A673 (cell line): Measurements from ENCODE around the gene GSTA1. TPM values are rescaled to one million over a fixed set of nuclear protein-coding genes. Genes with fewer than 3 reads are reported as not detected.
A peak's percentile ranks its signal among the peaks of the same experiment; 100 is the strongest.
"Not testable (repeated sequence)": the region's sequence is repeated elsewhere in the genome, so short reads cannot be mapped to it uniquely, and the experiment has no call there.

Source experiments
- BruUV-seq: library from RNA; stranded (reverse); fragments of 400-500 nt; replicated peaks from 2 replicates; lab custom pipeline; 2021; lab: Mats Ljungman, UMichigan
- CTCF ChIA-PET: fragments of 300-600 bp; sonication (Branson Sonifier 250); formaldehyde crosslinking; loops from one replicate; lab custom pipeline; 2022; ENCODE audit warnings: antibody characterized with exemption; lab: Charles Lee
- POLR2A ChIA-PET: fragments of 300-600 bp; sonication (Branson Sonifier 250); formaldehyde crosslinking; loops from one replicate; lab custom pipeline; 2022; ENCODE audit warnings: antibody characterized with exemption; ENCODE audit not compliant: low non-redundant PET; lab: Charles Lee
- DNase-seq: peaks from one replicate; pipeline ENCODE4 v3.0.0-alpha.2; 2015; ENCODE audit warnings: low spot score
- H3K27ac ChIP-seq: fragments of 200-600 bp; sonication (generic); 2 replicates; pipeline ENCODE4 v1.5.1; 2016; ENCODE audit warnings: mixed run types, low read depth, mild to moderate bottlenecking, mixed read lengths, antibody characterized with exemption, low read length; ENCODE audit not compliant: poor library complexity, severe bottlenecking
- H3K27me3 ChIP-seq: fragments of 200-600 bp; sonication (generic); replicated peaks from 2 replicates; pipeline ENCODE4 v1.6.1; 2017; ENCODE audit warnings: mixed run types, low read depth, mild to moderate bottlenecking, mixed read lengths, antibody characterized with exemption, low read length; ENCODE audit not compliant: insufficient read depth, poor library complexity
- H3K36me3 ChIP-seq: fragments of 200-600 bp; sonication (generic); 2 replicates; pipeline ENCODE4 v1.6.1; 2016; ENCODE audit warnings: mixed run types, mild to moderate bottlenecking, mixed read lengths, antibody characterized with exemption, low read length; ENCODE audit not compliant: insufficient read depth, poor library complexity, severe bottlenecking
- H3K4me1 ChIP-seq: fragments of 200-600 bp; sonication (generic); 2 replicates; pipeline ENCODE4 v1.6.1; 2017; ENCODE audit warnings: mixed run types, mild to moderate bottlenecking, mixed read lengths, antibody characterized with exemption, low read length; ENCODE audit not compliant: insufficient read depth, poor library complexity, severe bottlenecking
- H3K4me3 ChIP-seq: fragments of 200-600 bp; sonication (generic); 2 replicates; pipeline ENCODE4 v1.5.1; 2016; ENCODE audit warnings: low read depth, mixed run types, mild to moderate bottlenecking, mixed read lengths, low read length; ENCODE audit not compliant: poor library complexity, severe bottlenecking
- H3K9me3 ChIP-seq: fragments of 200-600 bp; sonication (generic); 2 replicates; pipeline ENCODE4 v1.6.1; 2016; ENCODE audit warnings: mixed run types, low read depth, mild to moderate bottlenecking, mixed read lengths, antibody characterized with exemption, low read length; ENCODE audit not compliant: poor library complexity, severe bottlenecking
- CTCF ChIP-seq: fragments of 300-800, 200-600 bp; sonication (generic); conservative IDR thresholded peaks from 2 replicates; pipeline ENCODE4 v1.5.1; 2017; ENCODE audit warnings: low read depth, mild to moderate bottlenecking, antibody characterized with exemption, low read length, moderate library complexity, mixed read lengths
- EZH2 ChIP-seq: fragments of 200-600 bp; sonication (generic); IDR thresholded peaks from 2 replicates; pipeline ENCODE4 v1.6.1; 2017; ENCODE audit warnings: borderline replicate concordance, low read depth, mild to moderate bottlenecking, mixed read lengths, antibody characterized with exemption, low read length; ENCODE audit not compliant: poor library complexity, severe bottlenecking
- intact Hi-C: fragments of 100-400 bp; cut with micrococcal nuclease; formaldehyde crosslinking; loops from one replicate; pipeline ENCODE4 v1.10.0; 2022; ENCODE audit not compliant: unreplicated experiment
- total RNA-seq: library from RNA; stranded (reverse); gene quantifications from 2 replicates; pipeline ENCODE4 v1.2.3, GENCODE V29; 2021

Gene GSTA1
- total RNA-seq, 1 experiment from 2014 or later: not detected

DNA sequence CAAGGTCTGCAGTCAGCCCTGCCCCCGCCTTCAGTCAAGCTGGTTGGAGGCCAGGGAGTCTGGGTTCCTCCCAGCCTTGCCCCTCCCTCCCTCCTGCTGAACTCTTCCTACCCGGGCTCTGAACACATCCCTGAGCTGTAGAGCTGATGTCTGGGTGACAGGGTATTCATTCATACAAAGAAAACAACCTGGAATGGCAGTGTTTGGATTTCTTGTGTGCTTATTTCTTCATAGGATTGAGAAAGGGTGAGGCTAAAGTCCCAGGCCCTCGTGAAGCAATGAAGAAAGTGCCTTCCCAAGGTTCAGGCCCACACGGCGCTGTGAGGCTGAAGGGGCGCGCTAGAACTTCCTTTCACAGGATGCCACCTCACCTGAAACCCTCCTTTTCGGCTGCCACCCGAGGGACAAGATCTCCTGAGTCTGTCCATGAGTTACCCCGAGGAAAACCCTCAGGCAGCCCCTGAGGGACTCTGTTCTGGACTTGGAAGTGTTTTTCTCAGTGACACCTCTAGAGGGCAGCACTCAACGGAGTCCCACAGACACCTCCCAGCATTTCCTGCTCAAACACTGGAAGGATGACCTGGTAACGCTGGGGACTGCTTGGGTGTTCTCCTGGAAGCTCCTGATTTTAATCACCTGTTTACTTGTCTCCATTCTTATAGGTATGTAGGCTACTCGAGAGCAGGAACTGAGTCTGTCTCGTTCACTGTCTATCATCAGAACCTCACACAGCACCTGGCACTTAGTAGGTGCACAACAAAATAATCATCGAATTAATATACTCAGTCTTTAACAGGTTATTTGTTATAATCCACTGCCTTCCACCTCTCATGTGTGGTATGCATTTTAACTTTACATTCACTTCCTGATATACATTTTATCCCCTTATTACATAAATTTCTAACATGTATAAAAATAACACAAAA lies 11.8 kb upstream of the GSTA1 start:
- DNase-seq: peak; percentile 72

DNA sequence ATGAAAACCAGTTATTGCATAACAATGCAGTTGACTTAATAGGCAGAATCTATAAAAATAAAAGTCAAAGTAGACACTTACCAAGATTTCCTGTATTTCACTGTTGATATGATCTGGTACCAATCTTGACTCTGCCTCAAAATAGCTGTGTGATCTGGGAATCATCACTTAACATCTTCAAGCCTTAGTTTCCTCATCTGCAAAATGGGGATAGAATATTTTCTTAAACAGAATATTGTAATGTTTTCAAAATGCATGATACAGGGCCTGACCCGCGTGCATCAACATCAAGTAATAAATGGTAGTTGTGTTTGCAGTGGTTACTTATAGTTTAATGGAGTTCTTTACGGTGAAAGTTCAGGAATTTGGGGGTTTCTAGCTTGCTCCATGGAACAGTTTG lies 10.9 kb upstream of the GSTA1 start:
- H3K27ac ChIP-seq, BruUV-seq, CTCF ChIA-PET, H3K9me3 ChIP-seq, H3K36me3 ChIP-seq, H3K4me1 ChIP-seq, H3K4me3 ChIP-seq, H3K27me3 ChIP-seq, DNase-seq, POLR2A ChIA-PET, intact Hi-C loops: not testable (repeated sequence)

More for the DNA sequence above, 11.8 kb upstream of the GSTA1 start:
- TF ChIP-seq EZH2: no peak
- TF ChIP-seq CTCF: peak; percentile 79
- CTCF ChIA-PET: no interaction called here
- intact Hi-C loops: no loop called here
- Histone ChIP-seq H3K9me3 (no peaks in the 10 kb centered on the region), H3K4me1 (no peaks in the 10 kb centered on the region), H3K4me3 (no peak overlapping the region), H3K36me3 (no peaks in the 10 kb centered on the region), H3K27ac (no peak overlapping the region), H3K27me3 (no peaks in the 10 kb centered on the region)
- BruUV-seq: no TSS peak
- POLR2A ChIA-PET: no interaction called here

DNA sequence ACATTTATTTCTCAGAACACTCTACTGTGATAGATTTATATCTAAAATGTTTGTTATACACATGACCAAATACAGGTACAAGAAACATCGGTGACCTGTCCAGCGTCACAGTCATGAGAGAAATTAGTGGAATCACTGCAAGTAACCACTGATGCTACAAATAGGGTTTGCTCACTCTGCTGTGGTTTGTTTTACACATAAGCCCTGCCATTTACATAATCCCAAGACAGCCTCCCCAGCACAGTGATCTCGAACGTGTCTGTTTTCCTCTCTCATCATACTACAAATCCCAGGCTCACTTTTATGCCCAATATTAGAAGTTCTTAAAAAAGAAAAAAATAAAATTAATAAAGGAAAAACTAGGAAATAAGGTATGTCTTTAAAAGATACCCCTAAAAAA lies 6.2 kb upstream of the GSTA1 start:
- DNase-seq, H3K36me3 ChIP-seq, BruUV-seq, H3K4me3 ChIP-seq, POLR2A ChIA-PET, CTCF ChIA-PET, intact Hi-C loops, H3K27me3 ChIP-seq, H3K4me1 ChIP-seq, H3K9me3 ChIP-seq, H3K27ac ChIP-seq: not testable (repeated sequence)

GRCh38 chr6:52808660-52809059 lies 5.0 kb upstream of the GSTA1 start:
- BruUV-seq: no TSS peak
- intact Hi-C loops: no loop called here
- CTCF ChIA-PET: no interaction called here
- DNase-seq: no peak
- H3K4me3 ChIP-seq: no peak overlapping the region
- H3K36me3 ChIP-seq: no peaks in the 10 kb centered on the region
- no peak for TF ChIP-seq EZH2
- no peak for TF ChIP-seq CTCF
- no peak overlapping the region for H3K27ac ChIP-seq
- no peaks in the 10 kb centered on the region for H3K9me3 ChIP-seq
- POLR2A ChIA-PET: no interaction called here
- no peaks in the 10 kb centered on the region for H3K4me1 ChIP-seq
- no peaks in the 10 kb centered on the region for H3K27me3 ChIP-seq
